ENCODE results near the gene OR6B3.

DNA sequence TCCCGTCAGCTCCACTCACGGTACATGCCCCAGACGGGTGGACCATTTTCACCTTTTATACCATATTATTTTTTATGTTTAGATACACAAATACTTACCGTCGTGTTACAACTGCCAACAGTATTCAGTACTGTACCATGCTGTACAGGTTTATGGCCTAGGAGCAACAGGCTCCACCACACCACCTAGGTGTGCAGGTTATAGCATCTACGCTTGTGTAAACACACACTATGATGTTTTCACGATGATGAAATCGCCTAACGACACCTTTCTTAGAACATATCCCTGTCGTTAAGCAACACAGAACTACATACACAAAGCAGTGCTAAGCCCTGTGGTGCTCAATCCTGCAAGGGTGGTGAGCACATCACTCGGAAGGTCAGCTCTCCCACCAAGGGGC, 52.6 kb downstream of the OR6B3 start:
- TF ChIP-seq, protein P1, sequence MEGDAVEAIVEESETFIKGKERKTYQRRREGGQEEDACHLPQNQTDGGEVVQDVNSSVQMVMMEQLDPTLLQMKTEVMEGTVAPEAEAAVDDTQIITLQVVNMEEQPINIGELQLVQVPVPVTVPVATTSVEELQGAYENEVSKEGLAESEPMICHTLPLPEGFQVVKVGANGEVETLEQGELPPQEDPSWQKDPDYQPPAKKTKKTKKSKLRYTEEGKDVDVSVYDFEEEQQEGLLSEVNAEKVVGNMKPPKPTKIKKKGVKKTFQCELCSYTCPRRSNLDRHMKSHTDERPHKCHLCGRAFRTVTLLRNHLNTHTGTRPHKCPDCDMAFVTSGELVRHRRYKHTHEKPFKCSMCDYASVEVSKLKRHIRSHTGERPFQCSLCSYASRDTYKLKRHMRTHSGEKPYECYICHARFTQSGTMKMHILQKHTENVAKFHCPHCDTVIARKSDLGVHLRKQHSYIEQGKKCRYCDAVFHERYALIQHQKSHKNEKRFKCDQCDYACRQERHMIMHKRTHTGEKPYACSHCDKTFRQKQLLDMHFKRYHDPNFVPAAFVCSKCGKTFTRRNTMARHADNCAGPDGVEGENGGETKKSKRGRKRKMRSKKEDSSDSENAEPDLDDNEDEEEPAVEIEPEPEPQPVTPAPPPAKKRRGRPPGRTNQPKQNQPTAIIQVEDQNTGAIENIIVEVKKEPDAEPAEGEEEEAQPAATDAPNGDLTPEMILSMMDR (IDR thresholded peaks at IDR 0.05; ENCODE audit: low read depth, low read length, poor library complexity, severe bottlenecking): no peak
- TF ChIP-seq EZH2phosphoT487 (IDR thresholded peaks at IDR 0.05; ENCODE audit: borderline replicate concordance, low read length): no peak
